Activated CD4-positive, alpha-beta T cell treated with anti-CD3 and anti-CD28 coated beads for 4 hours (primary cell): ENCODE measurements around the gene PARVG.
"Not testable (repeated sequence)": the region's sequence is repeated elsewhere in the genome, so short reads cannot be mapped to it uniquely, and the experiment has no call there.

Experiments used
- DNase-seq, 2 donors: peaks; one replicate each; pipeline ENCODE4 v3.0.0-alpha.2; 2020

Gene PARVG

GRCh38 chr22:44214764-44215163 is 34.0 kb downstream of the PARVG start:
- DNase-seq = no peak

DNA sequence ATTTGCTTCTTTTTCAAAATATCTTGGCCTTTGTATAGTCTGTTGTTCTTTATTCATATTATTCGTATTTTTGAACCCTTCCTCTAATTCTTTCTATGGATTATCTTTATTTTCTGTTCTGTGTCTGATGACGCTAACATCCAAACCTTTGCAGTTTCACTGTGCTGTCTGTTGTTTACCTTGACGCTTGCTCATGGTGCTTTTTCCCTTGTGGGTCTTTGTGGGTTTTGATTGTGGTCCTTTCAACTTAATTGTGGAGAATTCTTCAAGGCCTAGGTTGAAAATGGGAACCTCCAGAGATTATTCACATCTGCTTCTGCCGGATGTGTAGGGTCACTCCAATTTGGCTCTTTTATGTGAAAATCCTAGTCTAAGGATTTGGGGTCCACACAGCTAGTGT is 34.6 kb downstream of the PARVG start:
- DNase-seq = no peak

- no peak for DNase-seq
These were observed 36.6 kb downstream of the PARVG start for GRCh38 chr22:44217346-44217745.

DNA sequence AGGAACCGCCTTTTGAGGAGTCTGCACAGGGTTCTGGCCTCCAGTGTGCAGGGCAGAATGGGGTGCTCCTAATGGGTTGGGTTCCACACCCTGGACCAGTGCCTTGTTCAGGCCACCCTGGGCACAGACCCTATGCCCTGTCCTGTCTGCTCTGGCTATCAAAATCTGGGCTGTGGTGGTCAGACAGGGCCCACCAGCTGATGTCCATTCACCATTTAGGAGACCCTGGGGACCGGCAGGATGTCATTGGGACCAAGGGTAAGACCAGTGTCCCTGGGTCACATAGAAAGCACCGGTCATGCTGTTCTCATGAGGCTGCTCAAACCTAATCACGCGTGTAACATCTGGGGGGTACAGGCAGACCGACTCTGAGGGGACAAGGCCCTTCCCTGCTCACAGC is 37.3 kb downstream of the PARVG start:
- no peak for DNase-seq

- DNase-seq = no peak
These were observed 38.6 kb downstream of the PARVG start for GRCh38 chr22:44219101-44219870.

- no peak for DNase-seq
These were observed 40.3 kb downstream of the PARVG start for GRCh38 chr22:44220727-44221680.

GRCh38 chr22:44221710-44222475 is 41.2 kb downstream of the PARVG start:
- DNase-seq = no peak

- DNase-seq = no peak
These were observed 43.4 kb downstream of the PARVG start for GRCh38 chr22:44224166-44224565.

GRCh38 chr22:44225091-44225689 is 44.5 kb downstream of the PARVG start:
- DNase-seq = no peak

GRCh38 chr22:44225812-44226211 is 45.1 kb downstream of the PARVG start:
- DNase-seq = no peak

GRCh38 chr22:44229331-44229730 is 48.6 kb downstream of the PARVG start:
- no peak for DNase-seq

- DNase-seq = no peak
These were observed 49.1 kb downstream of the PARVG start for GRCh38 chr22:44229809-44230208.

DNA sequence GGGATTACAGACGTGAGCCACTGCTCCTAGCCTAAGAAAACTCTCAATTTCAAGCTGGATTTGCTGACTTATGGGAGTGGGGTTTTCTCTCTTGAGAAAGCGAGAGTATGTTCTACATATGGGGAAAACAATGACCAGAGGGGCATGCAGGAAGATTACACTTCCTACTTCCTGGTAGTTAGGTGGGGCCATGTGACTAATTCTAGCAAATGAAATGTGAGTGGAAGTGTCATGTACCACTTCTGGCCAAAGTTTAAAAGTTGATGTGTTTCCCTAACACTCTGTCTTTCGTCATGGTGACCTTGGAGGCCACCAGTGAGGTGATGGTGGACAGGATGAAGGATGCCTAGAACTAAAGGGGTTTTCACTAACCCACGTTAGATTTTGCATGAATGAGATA is 50.5 kb downstream of the PARVG start:
- DNase-seq = no peak

DNA sequence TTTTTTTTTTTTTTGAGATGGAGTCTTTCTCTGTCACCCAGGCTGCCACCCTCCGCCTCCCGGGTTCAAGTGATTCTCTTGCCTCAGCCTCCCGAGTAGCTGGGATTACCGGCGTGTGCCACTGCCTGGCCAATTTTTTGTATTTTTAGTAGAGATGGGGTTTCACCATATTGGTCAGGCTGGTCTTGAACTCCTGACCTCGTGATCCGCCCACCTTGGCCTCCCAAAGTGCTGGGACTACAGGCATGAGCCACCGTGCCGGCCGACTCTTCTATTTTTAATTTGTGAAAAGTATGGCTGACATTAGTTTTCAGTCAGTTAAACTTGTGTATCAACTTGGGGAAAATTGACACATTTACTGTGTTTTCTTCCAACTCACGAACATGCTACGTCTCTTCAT is 53.6 kb downstream of the PARVG start:
- DNase-seq = not testable (repeated sequence)

DNA sequence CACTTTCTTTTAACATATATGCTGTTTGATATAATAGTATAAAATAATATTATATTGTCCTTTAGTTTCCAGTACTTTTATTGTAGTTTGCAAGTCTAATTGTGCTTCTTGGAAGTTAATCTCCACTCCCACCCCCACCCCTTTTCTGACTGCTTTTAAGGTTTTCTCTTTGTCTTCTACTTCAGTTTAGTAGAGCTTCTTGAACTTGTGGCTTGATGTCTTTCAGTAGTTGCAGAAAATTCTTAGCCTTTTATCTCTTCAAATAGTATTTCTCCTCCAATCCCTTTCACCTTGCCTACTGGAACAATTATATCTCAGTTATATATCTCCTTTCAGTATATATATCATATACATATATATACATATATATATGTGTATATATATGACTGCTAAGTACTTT is 56.6 kb downstream of the PARVG start:
- no peak for DNase-seq

- not testable (repeated sequence) for DNase-seq
These were observed 60.4 kb downstream of the PARVG start for GRCh38 chr22:44241121-44241520.

- DNase-seq = no peak
These were observed 62.4 kb downstream of the PARVG start for GRCh38 chr22:44242946-44243724.

DNA sequence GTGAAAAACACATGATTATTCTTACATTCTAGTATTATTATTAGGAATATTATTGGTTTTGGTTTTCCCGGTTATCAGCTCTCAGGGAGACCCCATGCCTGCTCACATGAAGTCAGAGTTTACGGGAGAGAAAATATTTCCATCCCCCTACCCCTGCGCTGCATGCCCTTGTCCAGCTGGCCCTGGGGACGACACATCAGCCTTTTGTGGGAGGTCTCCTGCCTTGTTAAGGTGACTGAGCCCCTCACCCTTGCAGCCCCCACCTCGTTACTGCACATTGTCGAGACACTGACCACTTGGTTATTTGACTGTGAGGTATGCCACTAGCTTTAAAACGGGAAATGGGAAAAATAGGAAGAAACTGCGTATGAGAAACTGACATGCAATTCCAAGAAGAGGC is 63.0 kb downstream of the PARVG start:
- no peak for DNase-seq

DNA sequence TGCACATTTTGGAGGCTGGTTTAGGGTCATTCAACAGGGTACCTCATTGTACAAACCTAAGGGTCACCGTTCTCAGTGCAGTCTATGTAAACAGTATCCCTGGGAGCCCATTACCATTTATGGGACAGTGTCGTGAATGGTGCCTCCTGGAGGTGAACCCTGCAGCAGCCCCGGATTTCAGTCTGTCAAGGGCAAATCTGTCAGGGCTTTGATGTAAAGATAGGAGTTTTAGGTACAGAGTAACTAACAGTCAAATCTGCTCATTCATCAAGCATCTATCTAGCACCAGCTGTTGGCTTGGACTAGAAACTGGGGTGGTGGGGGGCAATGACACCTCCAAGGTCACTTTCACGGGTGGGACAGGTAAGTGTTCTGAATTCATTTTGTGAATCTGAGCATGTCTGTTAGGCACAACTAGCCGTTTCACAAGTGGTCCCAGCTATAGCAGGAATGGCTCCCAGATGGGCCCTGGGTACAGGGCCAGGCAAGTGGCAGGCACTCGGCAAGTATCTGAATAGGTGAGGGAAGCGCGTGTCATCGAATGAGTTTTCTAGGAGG is 63.6 kb downstream of the PARVG start:
- DNase-seq = no peak

DNA sequence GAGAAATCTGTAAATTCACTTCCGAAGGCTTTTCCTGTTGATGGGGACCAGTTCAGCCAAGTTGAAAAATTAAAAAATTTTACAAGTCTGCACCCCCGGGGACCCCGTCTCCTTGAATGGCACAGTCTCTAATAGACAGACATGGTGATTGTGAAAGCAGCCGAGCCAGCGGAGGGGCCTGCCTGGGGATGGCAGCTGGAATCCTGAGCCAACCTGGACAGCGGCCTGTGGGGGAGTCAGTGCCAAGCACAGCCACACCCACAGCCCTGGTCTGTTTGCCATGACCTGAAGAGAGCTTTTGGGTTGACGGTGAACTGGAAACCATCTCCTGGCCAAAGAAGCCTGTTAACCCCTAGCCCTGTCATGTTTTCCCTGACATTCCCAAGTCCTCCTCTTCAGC is 64.7 kb downstream of the PARVG start:
- no peak for DNase-seq

- no peak for DNase-seq
These were observed 65.1 kb downstream of the PARVG start for GRCh38 chr22:44245867-44246266.
